Measurements from ENCODE around the gene PEX11B. TPM values are rescaled to one million over a fixed set of nuclear protein-coding genes. Genes with fewer than 3 reads are reported as not detected.

The PEX11B gene
- total RNA-seq, 4 donors from 2014 or later, result 23.3 to 35.9 (median 30.2) TPM

DNA sequence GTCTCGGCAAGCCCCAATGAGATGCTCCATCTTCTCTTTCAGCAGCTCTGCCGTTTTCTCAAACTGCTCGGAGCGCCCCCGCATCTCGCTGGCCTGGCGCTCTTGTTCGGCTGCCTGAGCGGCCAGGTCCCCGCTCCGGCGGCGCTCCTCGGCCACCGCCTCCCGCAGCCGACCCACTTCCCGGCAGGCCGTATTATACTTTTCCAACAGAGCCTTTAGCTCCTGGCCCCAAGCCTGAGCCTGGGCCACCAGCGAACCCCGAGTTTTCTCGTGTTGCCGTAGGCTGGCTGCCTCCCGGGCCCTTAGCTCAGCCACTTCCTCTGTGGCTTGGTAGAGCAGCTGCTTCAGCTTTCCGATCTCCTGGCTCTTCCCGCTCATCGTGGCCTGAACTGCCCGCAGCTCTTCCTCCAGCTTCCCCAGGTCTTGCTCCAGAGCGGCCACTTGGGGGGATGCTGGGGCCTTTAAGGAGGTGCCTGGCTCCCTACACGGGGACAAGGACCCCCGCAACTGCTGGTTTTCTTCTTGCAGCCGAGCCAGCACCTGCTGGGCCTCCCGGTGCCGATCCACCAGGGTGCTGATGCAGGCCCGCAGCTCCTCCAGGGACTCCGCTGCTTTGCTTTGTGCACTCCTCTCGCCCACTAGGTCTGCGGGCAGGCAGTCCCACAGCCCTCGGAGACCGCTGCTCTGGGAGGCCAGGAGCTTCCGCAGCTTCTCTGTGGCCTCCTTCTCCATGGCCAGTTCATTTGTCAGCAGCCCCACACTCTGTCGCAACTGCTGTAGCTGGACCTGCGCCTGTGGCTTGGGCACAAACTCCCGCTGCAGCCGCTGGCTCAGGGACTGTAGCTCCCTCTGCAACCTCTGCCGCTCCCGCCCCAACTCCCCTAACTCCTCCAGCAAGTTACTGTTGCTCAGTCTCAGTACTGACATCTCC lies 46.3 kb downstream of the PEX11B start:
- WGBS, result 36% methylated on average over 43 of the region's 47 CpGs
- peak overlapping the region; percentile 50 for H3K4me3 ChIP-seq
- peak; percentile 87 to 88 for DNase-seq (ENCODE audit: low spot score in 2 of 2)

GRCh38 chr1:145868232-145868631 lies 50.3 kb downstream of the PEX11B start:
- no peak overlapping the region for H3K27ac ChIP-seq
- no peak for DNase-seq (ENCODE audit: low spot score in 2 of 2)
- H3K9me3 ChIP-seq, result no peaks in the 10 kb centered on the region
- no peaks in the 10 kb centered on the region for H3K27me3 ChIP-seq
- H3K4me1 ChIP-seq, result peaks cover 20% of the 10 kb centered on the region
- no peak for TF ChIP-seq CTCF (IDR thresholded peaks at IDR 0.05)
- TF ChIP-seq POLR2A (IDR thresholded peaks at IDR 0.05), result no peak
- TF ChIP-seq EP300 (IDR thresholded peaks at IDR 0.05), result no peak
- TF ChIP-seq POLR2AphosphoS5 (IDR thresholded peaks at IDR 0.05), result no peak
- WGBS, result 74% methylated on average over 4 of the region's 4 CpGs
- no peak overlapping the region for H3K4me3 ChIP-seq
- peaks cover 4% of the 10 kb centered on the region for H3K36me3 ChIP-seq

More for the DNA sequence above, 46.3 kb downstream of the PEX11B start:
- H3K27me3 ChIP-seq, result no peaks in the 10 kb centered on the region
- no peak for TF ChIP-seq POLR2A (IDR thresholded peaks at IDR 0.05)
- TF ChIP-seq EP300 (IDR thresholded peaks at IDR 0.05), result no peak
- no peak for TF ChIP-seq POLR2AphosphoS5 (IDR thresholded peaks at IDR 0.05)
- TF ChIP-seq CTCF (IDR thresholded peaks at IDR 0.05), result no peak
- H3K27ac ChIP-seq, result peak overlapping the region; percentile 80
- H3K36me3 ChIP-seq, result no peaks in the 10 kb centered on the region
- peaks cover 21% of the 10 kb centered on the region for H3K4me1 ChIP-seq
- no peaks in the 10 kb centered on the region for H3K9me3 ChIP-seq

- WGBS, result 64% methylated on average over 5 of the region's 5 CpGs
- no peak for TF ChIP-seq POLR2AphosphoS5 (IDR thresholded peaks at IDR 0.05)
- TF ChIP-seq EP300 (IDR thresholded peaks at IDR 0.05), result no peak
- no peak for TF ChIP-seq POLR2A (IDR thresholded peaks at IDR 0.05)
- no peak for TF ChIP-seq CTCF (IDR thresholded peaks at IDR 0.05)
- Histone ChIP-seq H3K36me3 (peaks cover 4% of the 10 kb centered on the region), H3K4me1 (peaks cover 6% of the 10 kb centered on the region), H3K27ac (no peak overlapping the region), H3K9me3 (no peaks in the 10 kb centered on the region), H3K27me3 (no peaks in the 10 kb centered on the region), H3K4me3 (no peak overlapping the region)
- no peak for DNase-seq (ENCODE audit: low spot score in 2 of 2)
Measured at GRCh38 chr1:145863282-145864018, 55.1 kb downstream of the PEX11B start.

Other genes with a start within 250 kb of the PEX11B start
- gene PDZK1, start 211.3 kb downstream of the PEX11B start, total RNA-seq, result 1 to 10 TPM; 1.4 to 7.8 (median 3.5) TPM
- not detected for gene CD160, start 199.2 kb downstream of the PEX11B start, total RNA-seq
- gene RNF115, start 94.6 kb downstream of the PEX11B start, total RNA-seq, result 10 to 100 TPM in 2 of 4 donors, 1 to 10 TPM in 2; 7.1 to 22.3 (median 12.2) TPM
- gene POLR3C, start 94.5 kb downstream of the PEX11B start, total RNA-seq, result 10 to 100 TPM; 22.5 to 40.8 (median 24.8) TPM
- gene NUDT17, start 73.1 kb downstream of the PEX11B start, total RNA-seq, result 1 to 10 TPM; 1.3 to 3.9 (median 2.1) TPM
- 10 to 100 TPM; 43.8 to 78.4 (median 49.4) TPM for gene PIAS3, start 59.6 kb downstream of the PEX11B start, total RNA-seq
- 10 to 100 TPM; 32.9 to 62.7 (median 37.1) TPM for gene ANKRD35, start 32.9 kb downstream of the PEX11B start, total RNA-seq
- 10 to 100 TPM in 1 of 4 donors, 1 to 10 TPM in 3; 1.6 to 15.6 (median 2.2) TPM for gene ITGA10, start 8.7 kb downstream of the PEX11B start, total RNA-seq
- 100 to 1,000 TPM in 3 of 4 donors, 10 to 100 TPM in 1; 92.2 to 186 (median 134) TPM for gene RBM8A, start 8.8 kb upstream of the PEX11B start, total RNA-seq
- gene LIX1L, start 39.3 kb upstream of the PEX11B start, total RNA-seq, result 10 to 100 TPM in 3 of 4 donors, 1 to 10 TPM in 1; 7.6 to 18.4 (median 11.3) TPM
- under 1 TPM in 3 of 4 donors, not detected in 1; 0.21 to 0.64 (median 0.45) TPM for gene ANKRD34A, start 45.9 kb upstream of the PEX11B start, total RNA-seq
- 10 to 100 TPM in 2 of 4 donors, 1 to 10 TPM in 2; 7.3 to 16.7 (median 11.9) TPM for gene POLR3GL, start 46.0 kb upstream of the PEX11B start, total RNA-seq
- 1,000 to 10,000 TPM; 2,326 to 8,649 (median 2,541) TPM for gene TXNIP, start 77.9 kb upstream of the PEX11B start, total RNA-seq
- gene HJV, start 103.0 kb upstream of the PEX11B start, total RNA-seq, result not detected
- gene NBPF10, start 226.1 kb upstream of the PEX11B start, total RNA-seq, result 1 to 10 TPM; 1.8 to 7.4 (median 2.7) TPM